Type B pancreatic cell (in vitro differentiated cells): Measurements from ENCODE around the gene EVC. TPM values are rescaled to one million over a fixed set of nuclear protein-coding genes. Genes with fewer than 3 reads are reported as not detected.
A peak's percentile ranks its signal among the peaks of the same experiment; 100 is the strongest.
"Not testable (repeated sequence)": the region's sequence is repeated elsewhere in the genome, so short reads cannot be mapped to it uniquely, and the experiment has no call there.

ENCODE experiments used
- DNase-seq: peaks from one replicate; pipeline ENCODE4 v3.0.0; 2021; ENCODE audit warnings: mixed read lengths; ENCODE audit not compliant: unreplicated experiment; ENCODE audit errors: extremely low spot score
- H3K27ac Mint-ChIP-seq: 2 replicates; pipeline ENCODE4 v1.8.0; 2021; ENCODE audit warnings: mild to moderate bottlenecking, mixed read lengths
- H3K27me3 Mint-ChIP-seq: 2 replicates; pipeline ENCODE4 v1.8.0; 2021; ENCODE audit warnings: mixed read lengths
- H3K36me3 Mint-ChIP-seq: 2 replicates; pipeline ENCODE4 v1.8.0; 2021; ENCODE audit warnings: mixed read lengths
- H3K4me1 Mint-ChIP-seq: one replicate; pipeline ENCODE4 v1.8.0; 2021; ENCODE audit warnings: mixed read lengths; ENCODE audit not compliant: unreplicated experiment
- H3K4me3 Mint-ChIP-seq: 2 replicates; pipeline ENCODE4 v1.8.0; 2021; ENCODE audit warnings: mild to moderate bottlenecking, mixed read lengths
- H3K9me3 Mint-ChIP-seq: 2 replicates; pipeline ENCODE4 v1.8.0; 2021; ENCODE audit warnings: mixed read lengths
- CTCF ChIP-seq: fragments of 200-600 bp; sonication (generic); conservative IDR thresholded peaks from 2 replicates; pipeline ENCODE4 v1.5.0; 2021; ENCODE audit warnings: antibody characterized with exemption, mild to moderate bottlenecking
- total RNA-seq: library from RNA; stranded (reverse); gene quantifications from 2 replicates; pipeline ENCODE4 v1.2.1, GENCODE V29; 2021; ENCODE audit warnings: low replicate concordance

EVC gene
- total RNA-seq, 1 donor from 2014 or later, result 29.2 TPM

GRCh38 chr4:5722328-5722727 lies 11.3 kb downstream of the EVC start:
- Mint-ChIP-seq H3K36me3 (peaks cover 52% of the 10 kb centered on the region), H3K4me3 (no peak overlapping the region), H3K4me1 (peaks cover 6% of the 10 kb centered on the region), H3K9me3 (peaks cover 6% of the 10 kb centered on the region), H3K27ac (peak overlapping the region; percentile 11), H3K27me3 (no peaks in the 10 kb centered on the region)
- TF ChIP-seq CTCF, result no peak
- DNase-seq, result no peak

GRCh38 chr4:5724377-5724776 lies 13.4 kb downstream of the EVC start:
- H3K4me1 Mint-ChIP-seq, result peaks cover 6% of the 10 kb centered on the region
- H3K4me3 Mint-ChIP-seq, result no peak overlapping the region
- H3K36me3 Mint-ChIP-seq, result peaks cover 48% of the 10 kb centered on the region
- H3K9me3 Mint-ChIP-seq, result peaks cover 6% of the 10 kb centered on the region
- H3K27ac Mint-ChIP-seq, result no peak overlapping the region
- no peak for DNase-seq
- TF ChIP-seq CTCF, result no peak
- H3K27me3 Mint-ChIP-seq, result no peaks in the 10 kb centered on the region

GRCh38 chr4:5728412-5728811 lies 17.4 kb downstream of the EVC start:
- H3K9me3 Mint-ChIP-seq, H3K4me1 Mint-ChIP-seq, DNase-seq, H3K27me3 Mint-ChIP-seq, H3K27ac Mint-ChIP-seq, H3K4me3 Mint-ChIP-seq: not testable (repeated sequence)
- H3K36me3 Mint-ChIP-seq, result peaks cover 37% of the 10 kb centered on the region

- Mint-ChIP-seq H3K27ac (no peak overlapping the region), H3K4me3 (no peak overlapping the region), H3K4me1 (no peaks in the 10 kb centered on the region), H3K36me3 (peaks cover 22% of the 10 kb centered on the region), H3K27me3 (no peaks in the 10 kb centered on the region), H3K9me3 (peaks cover 6% of the 10 kb centered on the region)
- DNase-seq, result no peak
- TF ChIP-seq CTCF, result no peak
These were observed 19.4 kb downstream of the EVC start for GRCh38 chr4:5730436-5730835.

GRCh38 chr4:5730993-5731990 lies 20.3 kb downstream of the EVC start:
- Mint-ChIP-seq H3K4me3 (no peak overlapping the region), H3K4me1 (no peaks in the 10 kb centered on the region), H3K9me3 (no peaks in the 10 kb centered on the region), H3K36me3 (peaks cover 17% of the 10 kb centered on the region), H3K27me3 (no peaks in the 10 kb centered on the region), H3K27ac (no peak overlapping the region)
- DNase-seq, result no peak
- no peak for TF ChIP-seq CTCF

GRCh38 chr4:5732158-5732557 lies 21.2 kb downstream of the EVC start:
- Mint-ChIP-seq H3K4me1 (no peaks in the 10 kb centered on the region), H3K27ac (no peak overlapping the region), H3K4me3 (no peak overlapping the region), H3K36me3 (peaks cover 21% of the 10 kb centered on the region), H3K9me3 (no peaks in the 10 kb centered on the region), H3K27me3 (no peaks in the 10 kb centered on the region)
- no peak for DNase-seq
- no peak for TF ChIP-seq CTCF
